Uterus (tissue), 2 donors: Measurements from ENCODE around the gene SLC5A5.

Experiments
- CTCF ChIP-seq, 4 experiments: fragments of 200-600 bp in 2 of 4; fragments of 450-650 bp in 2 of 4; sonication (generic) in 2 of 4; IDR thresholded peaks; one replicate each; pipeline ENCODE4 v1.5.1; 2016 to 2019; ENCODE audit warnings: antibody characterized with exemption in 4 of 4, mild to moderate bottlenecking in 2 of 4, moderate library complexity in 1 of 4
- POLR2A ChIP-seq, 2 donors: fragments of 450-650 bp; IDR thresholded peaks; one replicate each; pipeline ENCODE4 v1.6.1; 2016; ENCODE audit warnings: antibody characterized with exemption in 2 of 2, mild to moderate bottlenecking in 1 of 2, moderate library complexity in 1 of 2

- TF ChIP-seq CTCF (IDR thresholded peaks at IDR 0.05), result no peak
- TF ChIP-seq POLR2A (IDR thresholded peaks at IDR 0.05), result no peak
These were observed 59.9 kb downstream of the SLC5A5 start for GRCh38 chr19:17931532-17932191.
